Effector CD4-positive, alpha-beta T cell (primary cell): ENCODE data around the gene POC5.
"Not testable (repeated sequence)": the region's sequence is repeated elsewhere in the genome, so short reads cannot be mapped to it uniquely, and the experiment has no call there.

Source experiments
- DNase-seq: peaks from one replicate; pipeline ENCODE4 v3.0.0-alpha.2; 2020

Gene POC5

DNA sequence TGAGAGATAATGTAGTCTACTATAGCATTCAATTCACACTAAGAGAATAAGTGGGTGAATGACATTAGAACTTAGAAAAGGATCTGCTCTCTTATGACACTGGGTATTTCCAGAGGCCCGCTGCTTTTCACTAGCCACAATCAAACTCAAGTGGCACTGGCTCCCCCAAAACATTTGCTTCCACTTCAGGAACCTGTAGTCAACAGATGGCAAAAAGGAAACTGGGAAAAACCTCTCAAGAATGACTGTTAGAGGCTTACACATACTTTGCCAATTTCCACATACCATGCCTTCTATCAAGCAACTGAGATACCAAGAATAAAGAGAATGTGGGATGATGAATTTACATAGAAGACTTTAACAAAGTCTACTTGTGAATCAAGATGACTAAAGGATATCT, 11.2 kb downstream of the POC5 start:
- no peak for DNase-seq

DNA sequence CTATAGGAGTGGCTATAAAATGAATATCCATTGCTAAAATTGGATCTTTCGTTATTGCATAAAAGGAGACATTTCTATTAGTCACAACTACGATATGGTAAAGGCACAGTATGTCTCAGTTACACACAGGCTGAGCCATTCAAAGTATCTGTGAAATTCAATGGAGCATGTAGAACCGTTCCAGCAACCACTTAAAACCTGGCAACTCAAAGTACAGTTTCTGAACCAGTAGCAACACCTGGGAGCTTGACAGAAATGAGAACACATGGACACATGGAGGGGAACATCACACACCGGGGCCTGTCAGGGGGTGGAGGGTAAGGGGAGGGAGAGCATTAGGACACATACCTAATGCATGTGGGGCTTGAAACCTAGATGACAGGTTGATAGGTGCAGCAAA, 15.4 kb downstream of the POC5 start:
- DNase-seq, result no peak

DNA sequence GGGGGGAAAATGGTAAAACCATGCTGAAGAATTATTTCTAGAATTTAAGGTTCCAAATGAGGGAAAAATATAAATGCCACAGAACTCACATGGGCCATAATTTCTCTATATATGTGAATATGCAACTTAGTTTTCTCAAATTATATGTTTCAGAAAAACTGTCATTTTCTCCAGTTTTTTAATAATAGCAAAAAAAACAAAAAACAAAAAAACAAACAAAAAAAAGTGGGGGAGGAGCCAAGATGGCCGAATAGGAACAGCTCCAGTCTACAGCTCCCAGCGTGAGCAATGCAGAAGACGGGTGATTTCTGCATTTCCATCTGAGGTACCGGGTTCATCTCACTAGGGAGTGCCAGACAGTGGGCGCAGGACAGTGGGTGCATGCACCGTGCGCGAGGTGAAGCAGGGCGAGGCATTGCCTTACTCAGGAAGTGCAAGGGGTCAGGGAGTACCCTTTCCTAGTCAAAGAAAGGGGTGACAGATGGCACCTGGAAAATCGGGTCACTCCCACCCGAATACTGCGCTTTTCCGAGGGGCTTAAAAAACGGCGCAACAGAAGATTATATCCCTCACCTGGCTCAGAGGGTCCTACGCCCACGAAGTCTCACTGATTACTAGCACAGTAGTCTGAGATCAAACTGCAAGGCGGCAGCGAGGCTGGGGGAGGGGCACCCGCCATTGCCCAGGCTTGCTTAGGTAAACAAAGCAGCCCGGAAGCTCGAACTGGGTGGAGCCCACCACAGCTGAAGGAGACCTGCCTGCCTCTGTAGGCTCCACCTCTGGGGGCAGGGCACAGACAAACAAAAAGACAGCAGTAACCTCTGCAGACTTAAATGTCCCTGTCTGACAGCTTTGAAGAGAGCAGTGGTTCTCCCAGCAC, 21.5 kb downstream of the POC5 start:
- not testable (repeated sequence) for DNase-seq

DNA sequence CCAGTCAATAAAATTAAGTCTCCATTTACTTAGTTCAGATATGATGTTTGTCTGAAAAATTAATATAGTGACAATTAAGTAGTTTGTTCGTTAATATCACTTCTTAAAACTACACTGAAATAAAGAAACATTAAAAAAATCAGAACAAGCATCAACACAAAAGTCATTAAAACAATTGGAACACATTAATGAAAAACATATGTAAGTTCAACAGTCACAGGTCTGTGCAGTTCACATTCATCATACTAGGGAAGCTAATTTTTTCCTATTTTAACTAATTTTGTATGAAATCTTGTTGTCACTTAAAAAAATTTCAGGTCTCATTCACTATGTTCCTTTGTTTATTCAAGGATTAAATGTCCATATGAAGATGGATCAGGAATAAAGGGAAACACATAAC, 22.5 kb downstream of the POC5 start:
- DNase-seq, result no peak

DNA sequence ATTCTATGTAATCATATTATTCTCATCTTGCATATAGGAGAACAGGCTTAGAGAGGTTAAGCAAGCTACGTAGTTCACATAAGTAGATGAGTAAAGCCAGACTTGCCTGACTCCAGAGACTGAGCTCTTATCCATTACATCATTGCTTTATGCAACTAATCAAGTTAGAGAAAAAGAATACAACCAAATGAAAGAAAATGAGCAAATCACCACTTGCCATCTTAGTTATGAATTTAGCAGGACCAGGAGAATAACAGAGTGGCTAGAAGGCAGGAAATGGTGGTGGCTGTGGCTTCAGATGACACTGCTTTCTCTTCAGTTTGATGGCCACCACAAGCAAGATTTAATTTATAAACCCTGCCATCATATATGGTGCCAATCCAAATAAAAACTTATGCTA, 26.6 kb downstream of the POC5 start:
- DNase-seq, result no peak

DNA sequence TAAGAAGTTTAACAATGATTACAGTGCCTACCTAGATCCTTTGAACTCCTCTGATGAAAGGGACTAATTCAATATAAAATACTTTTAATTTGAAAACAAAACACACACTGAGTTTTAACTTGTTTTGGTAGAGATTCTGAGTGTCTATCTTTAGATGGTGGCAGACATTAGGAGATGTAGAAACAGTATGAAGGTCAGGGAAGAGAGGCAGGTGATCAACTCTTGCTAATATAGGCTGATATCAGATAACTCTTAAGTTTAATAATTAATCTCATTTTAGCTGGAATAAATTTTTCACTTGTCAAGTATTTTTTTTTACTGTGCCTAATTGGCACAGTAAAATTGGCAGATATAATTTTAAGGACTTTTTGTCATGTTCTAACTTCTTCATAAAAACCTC, 30.8 kb downstream of the POC5 start:
- no peak for DNase-seq

DNA sequence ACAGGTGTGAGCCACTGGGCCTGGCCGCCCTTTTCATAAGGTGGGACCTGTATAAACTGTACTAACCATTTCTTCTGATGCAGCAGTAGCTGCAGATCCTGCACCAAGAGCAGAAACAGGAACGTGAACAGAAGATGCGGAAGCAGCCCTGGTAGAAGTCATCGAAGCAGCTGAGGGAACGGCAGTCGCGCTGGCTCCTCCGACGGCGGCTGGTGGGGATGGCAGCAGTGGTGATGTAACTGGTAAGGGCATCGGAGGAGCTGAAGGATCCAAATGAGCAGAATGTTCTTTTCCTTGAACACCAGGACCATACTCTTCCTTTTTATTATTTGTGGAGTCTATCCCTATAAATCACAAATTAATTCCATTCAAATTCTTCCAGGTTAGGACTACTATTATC, 32.1 kb downstream of the POC5 start:
- no peak for DNase-seq

DNA sequence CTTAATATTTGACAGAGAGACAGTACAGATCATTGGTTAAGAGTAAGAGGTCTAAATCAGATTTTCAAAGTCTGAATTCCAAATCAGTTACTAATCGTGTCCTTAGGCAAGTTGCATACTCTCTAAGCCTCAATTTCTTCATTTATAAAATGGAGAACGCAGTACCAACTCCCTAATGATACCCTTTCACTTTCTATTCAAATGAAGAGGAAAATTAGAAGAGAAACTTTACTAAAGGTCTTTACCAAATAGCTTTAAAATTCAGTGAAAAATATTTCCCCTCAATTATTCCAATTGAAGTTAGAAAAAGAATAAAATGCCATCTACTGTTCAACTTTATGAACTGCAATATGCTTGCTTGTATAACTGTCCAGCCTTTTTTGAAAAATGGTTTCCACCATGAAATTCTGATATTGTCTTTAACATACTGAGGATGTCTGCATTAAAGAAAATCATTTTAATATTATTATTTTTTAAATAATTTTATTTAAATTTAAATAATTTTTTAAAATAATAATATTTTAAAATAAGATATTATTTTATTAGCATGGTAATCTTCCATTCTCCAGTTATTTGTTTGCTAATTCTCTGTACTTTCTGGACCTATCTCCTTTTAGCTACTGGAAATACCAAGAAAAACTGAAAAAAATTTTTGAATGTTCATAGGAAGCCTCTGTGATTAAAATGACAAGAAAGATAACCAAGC, 36.0 kb downstream of the POC5 start:
- DNase-seq, result no peak

DNA sequence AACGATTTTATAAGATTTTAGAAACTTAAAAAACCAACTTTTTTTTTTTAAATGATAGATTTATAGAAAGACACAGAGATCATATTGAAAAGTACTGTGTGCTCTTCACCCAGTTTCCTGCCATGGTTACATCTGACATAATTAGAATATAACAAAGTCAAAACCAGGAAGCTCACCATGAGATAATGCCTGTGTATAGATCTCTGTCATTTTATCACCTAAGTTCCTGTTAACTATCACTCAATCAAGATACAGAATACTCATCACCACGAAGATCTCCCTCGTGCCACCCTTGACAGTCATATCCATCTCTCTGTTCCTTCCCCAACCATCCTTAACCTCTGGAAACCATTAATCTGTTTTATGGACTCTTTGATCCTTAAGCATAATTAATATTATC, 39.1 kb downstream of the POC5 start:
- no peak for DNase-seq

DNA sequence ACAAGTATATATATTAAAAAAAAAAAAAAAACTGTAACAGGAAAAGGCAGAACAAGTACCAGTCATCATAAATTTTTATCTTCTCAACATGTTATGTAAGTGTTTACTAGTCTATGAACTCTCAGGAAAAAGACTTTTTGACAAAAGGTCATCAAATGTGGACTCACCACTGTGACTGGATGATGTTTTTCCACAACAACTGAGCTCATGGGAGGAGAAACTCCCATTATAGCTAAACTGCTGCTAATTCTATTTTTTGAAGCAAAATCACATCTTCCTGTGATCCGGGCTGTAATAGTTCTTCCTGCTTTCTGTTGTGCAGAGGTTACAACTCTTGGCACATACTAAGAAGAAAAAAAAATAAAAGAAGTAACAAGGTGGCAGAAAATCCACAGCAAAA, 39.6 kb downstream of the POC5 start:
- DNase-seq, result no peak

DNA sequence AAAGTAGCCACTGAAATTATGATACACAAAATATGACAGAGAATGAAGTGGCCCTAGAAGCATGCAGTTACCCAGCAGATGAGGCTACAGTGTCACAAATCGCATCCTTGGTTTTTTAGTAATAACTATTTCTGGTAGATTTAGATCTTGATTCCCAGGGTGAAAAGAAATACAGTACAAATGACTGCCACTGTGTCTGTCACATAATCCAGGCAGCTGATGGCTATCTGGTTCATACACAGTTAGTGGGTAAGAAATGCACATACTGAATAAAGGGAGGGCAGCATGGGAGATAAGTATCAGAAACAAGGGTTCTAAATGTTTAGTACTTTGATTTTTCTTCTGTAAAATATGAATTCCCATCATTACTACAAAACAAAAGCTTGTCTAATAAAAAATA, 41.5 kb downstream of the POC5 start:
- no peak for DNase-seq

DNA sequence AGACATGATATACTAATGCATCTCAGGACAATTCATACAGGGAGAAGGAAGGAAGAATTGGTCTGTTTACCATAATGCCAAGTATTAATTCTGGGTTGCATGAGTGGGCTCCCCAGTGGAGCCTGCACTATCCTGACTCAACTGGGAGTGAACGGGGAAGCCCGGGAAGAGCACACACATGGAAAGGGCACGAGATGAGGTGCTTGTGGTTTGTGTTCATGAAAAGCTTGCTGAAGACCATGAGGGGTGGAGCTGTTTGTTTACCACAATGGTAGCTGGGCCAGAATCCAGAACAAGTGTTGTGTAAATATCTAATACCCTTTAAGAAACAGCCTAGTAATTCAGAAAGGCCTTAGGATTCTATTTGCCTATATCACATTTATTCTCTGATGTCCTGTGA, 44.6 kb downstream of the POC5 start:
- DNase-seq, result no peak

DNA sequence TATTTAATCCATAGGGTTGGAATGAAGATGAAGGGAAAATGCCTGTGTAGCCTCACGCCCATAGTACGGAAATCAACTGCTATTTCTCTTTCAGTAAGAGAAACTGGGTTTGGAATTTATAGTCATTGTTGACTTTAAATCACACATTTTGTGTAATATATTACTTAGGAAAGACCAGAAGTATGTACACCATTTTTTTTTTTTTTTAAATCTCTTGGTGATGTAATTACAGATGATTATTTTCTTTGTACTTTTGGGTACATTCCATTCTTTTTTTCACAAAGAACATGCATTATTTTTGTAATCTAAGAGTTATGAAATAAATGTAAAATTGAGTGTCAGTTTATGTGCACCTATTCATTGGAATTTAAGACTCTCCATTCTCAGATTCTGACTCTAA, 45.7 kb downstream of the POC5 start:
- no peak for DNase-seq

DNA sequence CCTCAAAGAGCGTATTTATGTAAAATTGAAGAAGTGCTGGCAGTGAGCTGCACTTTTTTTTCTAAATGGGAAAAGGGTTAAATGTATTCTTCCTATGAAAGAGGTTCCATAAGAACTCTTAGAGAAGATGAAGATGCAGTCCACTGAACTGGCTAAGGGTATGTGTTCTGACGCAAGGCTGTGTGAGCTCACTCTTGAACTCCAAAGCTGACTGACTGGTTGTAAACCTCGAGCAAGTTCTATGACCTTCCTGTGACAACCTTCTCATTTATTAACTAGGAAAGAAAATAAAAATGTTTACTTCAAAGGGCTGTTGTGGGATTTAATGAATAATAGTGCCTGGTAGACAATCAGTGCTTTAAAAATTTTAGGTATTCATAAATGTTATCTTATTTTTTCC, 46.7 kb downstream of the POC5 start:
- DNase-seq, result no peak

DNA sequence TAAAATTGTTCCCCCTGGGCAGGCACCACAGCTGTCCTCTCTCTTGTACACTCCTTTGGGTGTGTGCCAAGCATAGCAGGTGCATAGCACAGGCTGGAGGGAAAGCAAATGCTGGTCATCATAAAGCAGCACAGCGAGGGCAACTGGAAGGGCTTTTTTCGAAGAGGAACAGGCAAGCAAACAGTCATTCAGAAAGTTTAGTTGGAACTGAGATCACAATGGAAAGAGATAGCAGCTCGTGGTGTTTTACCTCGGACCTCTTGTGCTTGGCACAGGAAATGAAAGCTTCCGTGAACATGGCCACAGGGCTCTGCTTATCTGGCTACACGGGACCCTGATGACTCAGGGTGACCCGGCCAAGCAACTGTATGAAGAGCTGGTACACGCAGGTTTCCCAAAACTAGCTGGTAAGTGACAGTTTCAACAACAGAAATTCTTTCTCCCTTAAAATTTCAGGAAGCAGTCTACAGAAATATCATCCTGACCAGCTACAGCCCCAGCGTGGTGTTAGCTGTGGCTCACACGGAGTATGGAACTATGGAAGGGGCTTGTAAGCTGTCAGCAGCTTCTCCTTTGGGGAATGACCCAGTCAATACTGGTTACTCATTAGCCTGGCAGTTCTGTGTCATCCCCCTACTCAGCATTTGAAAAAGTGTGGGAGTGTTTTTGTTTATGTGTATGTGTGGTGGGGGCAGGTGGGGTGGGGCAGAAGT, 48.1 kb downstream of the POC5 start:
- DNase-seq, result no peak

DNA sequence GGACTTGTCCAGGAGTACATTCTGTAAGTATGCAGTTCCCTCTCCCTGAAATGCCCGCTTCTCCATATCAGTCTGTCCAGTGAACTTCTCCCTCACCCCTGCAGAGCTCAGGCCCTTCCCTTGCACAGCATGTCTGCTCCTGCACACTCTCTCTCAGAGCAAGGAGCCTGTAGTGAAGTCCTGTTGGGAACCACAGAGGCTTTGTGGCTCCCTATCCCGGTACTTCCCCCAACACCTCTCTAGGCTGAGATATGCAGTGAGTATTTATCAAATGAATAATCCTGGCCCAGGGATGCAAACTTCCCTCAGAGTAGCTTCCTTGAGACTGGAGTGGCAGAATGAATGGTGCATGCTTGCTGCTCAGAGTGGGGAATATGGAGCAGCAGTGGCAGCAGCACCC, 48.8 kb downstream of the POC5 start:
- no peak for DNase-seq

DNA sequence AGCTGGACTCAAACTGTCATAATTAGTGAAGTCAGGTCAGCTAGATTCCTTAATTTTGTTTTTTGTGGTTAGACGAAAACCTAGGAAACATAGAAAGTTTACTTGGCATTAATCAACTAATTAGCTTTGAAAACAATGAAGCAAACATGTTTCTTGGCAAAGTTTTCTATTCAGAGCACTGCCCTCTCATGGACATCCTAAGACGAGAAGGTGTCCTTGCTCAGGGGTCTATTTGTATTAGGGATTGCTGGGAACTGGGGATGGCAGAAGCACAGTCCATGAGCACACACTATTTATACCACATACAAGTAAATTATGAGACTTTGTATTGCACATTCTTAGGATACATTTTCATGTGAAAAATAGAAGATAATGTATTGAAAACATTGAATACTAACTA, 49.7 kb downstream of the POC5 start:
- DNase-seq, result no peak

DNA sequence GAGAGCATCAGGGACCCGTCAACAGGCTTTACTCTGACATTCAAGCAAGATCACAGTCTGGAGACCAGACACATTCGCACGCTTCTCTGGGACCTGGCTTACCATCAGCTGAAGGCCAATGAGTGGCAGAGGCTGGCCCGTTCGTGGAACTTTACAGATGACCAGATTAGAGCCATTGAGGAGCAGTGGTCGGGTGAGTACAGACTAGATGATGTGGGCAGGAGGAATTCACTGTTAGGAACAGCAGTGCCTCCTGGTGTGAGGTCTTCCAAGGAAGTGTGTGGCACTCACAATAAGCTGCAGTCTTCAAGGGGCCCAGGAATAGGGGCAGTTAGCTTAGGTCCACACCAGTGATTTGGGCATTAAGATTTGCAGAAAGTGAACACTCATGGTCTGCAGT, 50.4 kb downstream of the POC5 start:
- no peak for DNase-seq

DNA sequence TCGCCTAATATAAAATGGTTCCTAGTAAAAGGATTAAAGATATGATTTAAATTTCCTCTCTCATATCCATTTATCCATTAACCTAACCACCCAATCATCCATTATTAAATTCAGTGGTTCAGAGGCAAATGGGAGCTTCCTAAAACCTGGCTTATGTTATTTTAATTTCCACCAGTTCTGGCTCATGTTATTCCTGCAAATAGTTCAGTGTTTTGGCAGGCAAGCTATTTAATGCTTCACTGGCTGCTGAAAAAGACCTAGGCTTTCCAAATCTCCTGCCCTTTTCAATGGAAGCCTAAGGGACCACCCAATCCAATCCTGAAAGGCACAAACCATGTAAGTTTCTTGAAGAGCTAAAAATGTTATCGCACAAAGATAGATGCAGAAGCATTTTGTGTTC, 52.3 kb downstream of the POC5 start:
- no peak for DNase-seq

DNA sequence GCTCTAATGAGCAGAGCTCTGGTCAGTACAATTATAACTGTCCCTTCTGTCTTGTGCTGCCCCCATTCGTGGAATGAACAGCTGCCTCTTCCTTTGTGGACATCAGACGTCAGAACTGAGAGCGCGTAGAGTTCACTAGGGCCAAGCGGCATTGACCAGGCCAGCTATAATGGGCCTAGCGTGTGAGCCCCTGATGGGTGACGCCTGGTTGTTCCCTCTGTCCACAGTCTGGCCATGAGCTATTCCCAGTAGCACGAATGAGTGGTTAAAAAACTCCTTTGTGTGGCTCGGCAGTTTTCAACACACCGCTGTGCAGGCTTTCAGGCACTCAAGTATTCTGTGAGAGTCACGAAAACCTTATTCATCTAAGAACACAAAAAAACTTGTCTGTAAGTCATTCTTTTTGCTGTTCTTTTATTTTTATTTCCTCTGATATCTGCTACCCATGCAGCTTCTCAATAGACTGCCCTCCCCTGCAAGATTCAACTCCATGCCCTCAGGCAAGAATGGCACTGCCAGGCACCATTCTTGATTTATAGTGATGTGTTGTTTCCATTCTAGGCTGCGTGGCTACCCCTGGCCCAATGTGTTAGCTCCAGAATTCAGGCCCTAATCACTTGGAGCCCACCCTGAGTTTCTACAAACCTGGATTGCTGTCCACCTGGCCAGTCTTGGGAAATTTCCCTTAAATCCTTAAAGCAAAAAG, 53.5 kb downstream of the POC5 start:
- no peak for DNase-seq

DNA sequence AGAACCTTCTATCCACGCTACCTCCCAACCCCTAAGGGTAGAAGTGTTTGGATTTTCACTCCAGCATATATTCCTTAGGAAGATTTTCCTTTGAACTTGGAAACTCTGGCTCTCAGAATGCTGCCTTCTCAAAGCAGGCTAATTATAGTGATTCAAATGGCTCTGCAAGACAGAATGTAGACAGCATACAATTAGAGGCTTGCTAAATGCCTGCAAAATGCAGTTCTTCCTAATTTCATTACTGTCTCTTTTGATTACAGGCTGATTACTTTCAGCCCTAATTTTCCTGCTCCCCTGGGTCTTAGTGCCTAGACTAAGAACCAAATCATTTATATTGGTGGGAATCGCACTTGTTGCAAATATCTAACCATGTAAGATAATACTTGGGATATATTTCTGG, 55.2 kb downstream of the POC5 start:
- DNase-seq, result no peak

DNA sequence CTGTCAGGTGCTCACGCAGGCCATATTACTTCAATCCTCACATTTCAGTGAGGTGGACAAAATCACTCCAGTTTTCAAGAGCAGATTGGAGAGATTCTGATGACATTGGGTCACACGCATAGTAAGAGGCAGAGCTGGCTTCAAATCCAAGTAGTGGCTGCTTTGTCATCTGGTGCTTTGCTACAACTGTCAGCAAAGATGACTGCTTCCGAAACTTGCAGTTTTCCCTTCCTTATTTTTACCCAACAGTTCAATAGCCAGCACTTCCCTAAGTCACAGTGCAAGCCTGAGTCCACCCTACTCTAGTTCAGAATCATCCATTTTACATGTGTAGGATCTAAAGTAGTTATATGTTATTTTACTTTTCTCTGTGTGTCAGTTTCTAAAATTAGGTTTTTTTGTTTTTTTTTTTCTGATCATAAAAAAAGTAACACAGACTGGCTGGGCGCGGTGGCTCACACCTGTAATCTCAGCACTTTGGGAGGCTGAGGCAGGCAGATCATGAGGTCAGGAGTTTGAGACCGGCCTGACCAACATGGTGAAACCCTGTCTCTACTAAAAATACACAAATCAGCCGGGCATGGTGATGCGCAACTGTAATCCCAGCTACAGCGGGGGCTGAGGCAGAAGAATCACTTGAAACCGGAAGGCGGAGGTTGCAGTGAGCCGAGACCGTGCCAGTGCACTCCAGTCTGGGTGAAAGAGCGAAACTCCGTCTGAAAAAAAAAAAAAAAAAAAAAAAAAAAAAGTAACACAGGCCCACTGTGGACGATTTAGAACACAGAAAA, 56.4 kb downstream of the POC5 start:
- no peak for DNase-seq
